ENCODE results near the gene PTH2. TPM values are rescaled to one million over a fixed set of nuclear protein-coding genes. Genes with fewer than 3 reads are reported as not detected.

Gene PTH2
- total and polyA plus RNA-seq, 2 of the 8 experiments (the other 6 are each of a cell fraction or from before 2014, with no cell fraction given) = not detected

DNA sequence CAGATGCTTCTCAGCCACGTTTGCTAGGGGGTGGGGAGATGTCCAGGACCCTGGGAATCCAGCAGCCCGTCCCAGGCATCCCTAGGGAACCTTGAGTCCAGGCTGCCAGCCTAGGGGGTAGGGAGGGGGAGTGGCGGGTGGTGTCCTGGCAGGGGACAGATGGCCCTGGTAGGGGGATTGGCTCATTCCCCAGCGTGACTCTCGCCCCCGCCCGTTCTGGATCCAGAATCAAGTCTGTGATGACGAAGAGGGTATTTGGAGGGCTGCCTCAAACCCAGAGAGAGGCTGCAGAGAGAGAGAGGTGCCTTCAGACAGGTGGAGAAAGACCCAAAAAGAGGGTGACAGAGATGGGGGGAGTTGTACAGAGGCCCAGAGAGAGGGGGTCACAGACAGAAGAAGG, 14.0 kb upstream of the PTH2 start (continued):
- TF ChIP-seq, protein P1, sequence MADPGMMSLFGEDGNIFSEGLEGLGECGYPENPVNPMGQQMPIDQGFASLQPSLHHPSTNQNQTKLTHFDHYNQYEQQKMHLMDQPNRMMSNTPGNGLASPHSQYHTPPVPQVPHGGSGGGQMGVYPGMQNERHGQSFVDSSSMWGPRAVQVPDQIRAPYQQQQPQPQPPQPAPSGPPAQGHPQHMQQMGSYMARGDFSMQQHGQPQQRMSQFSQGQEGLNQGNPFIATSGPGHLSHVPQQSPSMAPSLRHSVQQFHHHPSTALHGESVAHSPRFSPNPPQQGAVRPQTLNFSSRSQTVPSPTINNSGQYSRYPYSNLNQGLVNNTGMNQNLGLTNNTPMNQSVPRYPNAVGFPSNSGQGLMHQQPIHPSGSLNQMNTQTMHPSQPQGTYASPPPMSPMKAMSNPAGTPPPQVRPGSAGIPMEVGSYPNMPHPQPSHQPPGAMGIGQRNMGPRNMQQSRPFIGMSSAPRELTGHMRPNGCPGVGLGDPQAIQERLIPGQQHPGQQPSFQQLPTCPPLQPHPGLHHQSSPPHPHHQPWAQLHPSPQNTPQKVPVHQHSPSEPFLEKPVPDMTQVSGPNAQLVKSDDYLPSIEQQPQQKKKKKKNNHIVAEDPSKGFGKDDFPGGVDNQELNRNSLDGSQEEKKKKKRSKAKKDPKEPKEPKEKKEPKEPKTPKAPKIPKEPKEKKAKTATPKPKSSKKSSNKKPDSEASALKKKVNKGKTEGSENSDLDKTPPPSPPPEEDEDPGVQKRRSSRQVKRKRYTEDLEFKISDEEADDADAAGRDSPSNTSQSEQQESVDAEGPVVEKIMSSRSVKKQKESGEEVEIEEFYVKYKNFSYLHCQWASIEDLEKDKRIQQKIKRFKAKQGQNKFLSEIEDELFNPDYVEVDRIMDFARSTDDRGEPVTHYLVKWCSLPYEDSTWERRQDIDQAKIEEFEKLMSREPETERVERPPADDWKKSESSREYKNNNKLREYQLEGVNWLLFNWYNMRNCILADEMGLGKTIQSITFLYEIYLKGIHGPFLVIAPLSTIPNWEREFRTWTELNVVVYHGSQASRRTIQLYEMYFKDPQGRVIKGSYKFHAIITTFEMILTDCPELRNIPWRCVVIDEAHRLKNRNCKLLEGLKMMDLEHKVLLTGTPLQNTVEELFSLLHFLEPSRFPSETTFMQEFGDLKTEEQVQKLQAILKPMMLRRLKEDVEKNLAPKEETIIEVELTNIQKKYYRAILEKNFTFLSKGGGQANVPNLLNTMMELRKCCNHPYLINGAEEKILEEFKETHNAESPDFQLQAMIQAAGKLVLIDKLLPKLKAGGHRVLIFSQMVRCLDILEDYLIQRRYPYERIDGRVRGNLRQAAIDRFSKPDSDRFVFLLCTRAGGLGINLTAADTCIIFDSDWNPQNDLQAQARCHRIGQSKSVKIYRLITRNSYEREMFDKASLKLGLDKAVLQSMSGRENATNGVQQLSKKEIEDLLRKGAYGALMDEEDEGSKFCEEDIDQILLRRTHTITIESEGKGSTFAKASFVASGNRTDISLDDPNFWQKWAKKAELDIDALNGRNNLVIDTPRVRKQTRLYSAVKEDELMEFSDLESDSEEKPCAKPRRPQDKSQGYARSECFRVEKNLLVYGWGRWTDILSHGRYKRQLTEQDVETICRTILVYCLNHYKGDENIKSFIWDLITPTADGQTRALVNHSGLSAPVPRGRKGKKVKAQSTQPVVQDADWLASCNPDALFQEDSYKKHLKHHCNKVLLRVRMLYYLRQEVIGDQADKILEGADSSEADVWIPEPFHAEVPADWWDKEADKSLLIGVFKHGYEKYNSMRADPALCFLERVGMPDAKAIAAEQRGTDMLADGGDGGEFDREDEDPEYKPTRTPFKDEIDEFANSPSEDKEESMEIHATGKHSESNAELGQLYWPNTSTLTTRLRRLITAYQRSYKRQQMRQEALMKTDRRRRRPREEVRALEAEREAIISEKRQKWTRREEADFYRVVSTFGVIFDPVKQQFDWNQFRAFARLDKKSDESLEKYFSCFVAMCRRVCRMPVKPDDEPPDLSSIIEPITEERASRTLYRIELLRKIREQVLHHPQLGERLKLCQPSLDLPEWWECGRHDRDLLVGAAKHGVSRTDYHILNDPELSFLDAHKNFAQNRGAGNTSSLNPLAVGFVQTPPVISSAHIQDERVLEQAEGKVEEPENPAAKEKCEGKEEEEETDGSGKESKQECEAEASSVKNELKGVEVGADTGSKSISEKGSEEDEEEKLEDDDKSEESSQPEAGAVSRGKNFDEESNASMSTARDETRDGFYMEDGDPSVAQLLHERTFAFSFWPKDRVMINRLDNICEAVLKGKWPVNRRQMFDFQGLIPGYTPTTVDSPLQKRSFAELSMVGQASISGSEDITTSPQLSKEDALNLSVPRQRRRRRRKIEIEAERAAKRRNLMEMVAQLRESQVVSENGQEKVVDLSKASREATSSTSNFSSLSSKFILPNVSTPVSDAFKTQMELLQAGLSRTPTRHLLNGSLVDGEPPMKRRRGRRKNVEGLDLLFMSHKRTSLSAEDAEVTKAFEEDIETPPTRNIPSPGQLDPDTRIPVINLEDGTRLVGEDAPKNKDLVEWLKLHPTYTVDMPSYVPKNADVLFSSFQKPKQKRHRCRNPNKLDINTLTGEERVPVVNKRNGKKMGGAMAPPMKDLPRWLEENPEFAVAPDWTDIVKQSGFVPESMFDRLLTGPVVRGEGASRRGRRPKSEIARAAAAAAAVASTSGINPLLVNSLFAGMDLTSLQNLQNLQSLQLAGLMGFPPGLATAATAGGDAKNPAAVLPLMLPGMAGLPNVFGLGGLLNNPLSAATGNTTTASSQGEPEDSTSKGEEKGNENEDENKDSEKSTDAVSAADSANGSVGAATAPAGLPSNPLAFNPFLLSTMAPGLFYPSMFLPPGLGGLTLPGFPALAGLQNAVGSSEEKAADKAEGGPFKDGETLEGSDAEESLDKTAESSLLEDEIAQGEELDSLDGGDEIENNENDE (IDR thresholded peaks at IDR 0.05; ENCODE audit: insufficient replicate concordance, low read length) = no peak
- no peak for TF ChIP-seq RXRA (IDR thresholded peaks at IDR 0.05; ENCODE audit: insufficient read depth, low read depth, low read length)
- no peak for TF ChIP-seq EP300 (IDR thresholded peaks at IDR 0.05; ENCODE audit: borderline replicate concordance in 1 of 2, low read depth in 2 of 2, low read length in 2 of 2)
- TF ChIP-seq SP1 (IDR thresholded peaks at IDR 0.05; ENCODE audit: low read depth, low read length) = no peak
- no peak for TF ChIP-seq GABPA (IDR thresholded peaks at IDR 0.05; ENCODE audit: borderline replicate concordance, insufficient read depth, low read length)
- TF ChIP-seq SIN3A (conservative IDR thresholded peaks at IDR 0.05 in 1 of 2, IDR thresholded peaks at IDR 0.05 in 1 of 2; ENCODE audit: low read depth in 1 of 2, low read length in 2 of 2) = no peak
- TF ChIP-seq CBX5 (IDR thresholded peaks at IDR 0.05; ENCODE audit: low read depth, low read length) = no peak
- TF ChIP-seq SP2 (IDR thresholded peaks at IDR 0.05; ENCODE audit: low read length) = no peak
- TF ChIP-seq YY1 (IDR thresholded peaks at IDR 0.05; ENCODE audit: low read depth, low read length) = no peak
